ENCODE data around the gene RHBDL3.

GRCh38 chr17:32327911-32328310, 62.3 kb downstream of the RHBDL3 start:
- no peak for TF ChIP-seq CTCF (optimal IDR thresholded peaks at IDR 0.05 in 1 of 3, IDR thresholded peaks at IDR 0.05 in 1 of 3, conservative IDR thresholded peaks at IDR 0.05 in 1 of 3; ENCODE audit: extremely low read depth in 1 of 3, insufficient read depth in 2 of 3, low read length in 3 of 3)
- no peak for TF ChIP-seq EZH2 (IDR thresholded peaks at IDR 0.05; ENCODE audit: low read length)

All from keratinocyte (primary cell).